A673 (cell line): Measurements from ENCODE around the gene LRP1B. TPM values are rescaled to one million over a fixed set of nuclear protein-coding genes. Genes with fewer than 3 reads are reported as not detected.

Source experiments
- BruUV-seq: library from RNA; stranded (reverse); fragments of 400-500 nt; replicated peaks from 2 replicates; lab custom pipeline; 2021; lab: Mats Ljungman, UMichigan
- CTCF ChIA-PET: fragments of 300-600 bp; sonication (Branson Sonifier 250); formaldehyde crosslinking; loops from one replicate; lab custom pipeline; 2022; ENCODE audit warnings: antibody characterized with exemption; lab: Charles Lee
- POLR2A ChIA-PET: fragments of 300-600 bp; sonication (Branson Sonifier 250); formaldehyde crosslinking; loops from one replicate; lab custom pipeline; 2022; ENCODE audit warnings: antibody characterized with exemption; ENCODE audit not compliant: low non-redundant PET; lab: Charles Lee
- DNase-seq: peaks from one replicate; pipeline ENCODE4 v3.0.0-alpha.2; 2015; ENCODE audit warnings: low spot score
- H3K27ac ChIP-seq: fragments of 200-600 bp; sonication (generic); 2 replicates; pipeline ENCODE4 v1.5.1; 2016; ENCODE audit warnings: mixed run types, low read depth, mild to moderate bottlenecking, mixed read lengths, antibody characterized with exemption, low read length; ENCODE audit not compliant: poor library complexity, severe bottlenecking
- H3K27me3 ChIP-seq: fragments of 200-600 bp; sonication (generic); replicated peaks from 2 replicates; pipeline ENCODE4 v1.6.1; 2017; ENCODE audit warnings: mixed run types, low read depth, mild to moderate bottlenecking, mixed read lengths, antibody characterized with exemption, low read length; ENCODE audit not compliant: insufficient read depth, poor library complexity
- H3K36me3 ChIP-seq: fragments of 200-600 bp; sonication (generic); 2 replicates; pipeline ENCODE4 v1.6.1; 2016; ENCODE audit warnings: mixed run types, mild to moderate bottlenecking, mixed read lengths, antibody characterized with exemption, low read length; ENCODE audit not compliant: insufficient read depth, poor library complexity, severe bottlenecking
- H3K4me1 ChIP-seq: fragments of 200-600 bp; sonication (generic); 2 replicates; pipeline ENCODE4 v1.6.1; 2017; ENCODE audit warnings: mixed run types, mild to moderate bottlenecking, mixed read lengths, antibody characterized with exemption, low read length; ENCODE audit not compliant: insufficient read depth, poor library complexity, severe bottlenecking
- H3K4me3 ChIP-seq: fragments of 200-600 bp; sonication (generic); 2 replicates; pipeline ENCODE4 v1.5.1; 2016; ENCODE audit warnings: low read depth, mixed run types, mild to moderate bottlenecking, mixed read lengths, low read length; ENCODE audit not compliant: poor library complexity, severe bottlenecking
- H3K9me3 ChIP-seq: fragments of 200-600 bp; sonication (generic); 2 replicates; pipeline ENCODE4 v1.6.1; 2016; ENCODE audit warnings: mixed run types, low read depth, mild to moderate bottlenecking, mixed read lengths, antibody characterized with exemption, low read length; ENCODE audit not compliant: poor library complexity, severe bottlenecking
- CTCF ChIP-seq: fragments of 300-800, 200-600 bp; sonication (generic); conservative IDR thresholded peaks from 2 replicates; pipeline ENCODE4 v1.5.1; 2017; ENCODE audit warnings: low read depth, mild to moderate bottlenecking, antibody characterized with exemption, low read length, moderate library complexity, mixed read lengths
- EZH2 ChIP-seq: fragments of 200-600 bp; sonication (generic); IDR thresholded peaks from 2 replicates; pipeline ENCODE4 v1.6.1; 2017; ENCODE audit warnings: borderline replicate concordance, low read depth, mild to moderate bottlenecking, mixed read lengths, antibody characterized with exemption, low read length; ENCODE audit not compliant: poor library complexity, severe bottlenecking
- intact Hi-C: fragments of 100-400 bp; cut with micrococcal nuclease; formaldehyde crosslinking; loops from one replicate; pipeline ENCODE4 v1.10.0; 2022; ENCODE audit not compliant: unreplicated experiment
- total RNA-seq: library from RNA; stranded (reverse); gene quantifications from 2 replicates; pipeline ENCODE4 v1.2.3, GENCODE V29; 2021

Gene LRP1B
- total RNA-seq, 1 experiment from 2014 or later: 9.9 TPM

GRCh38 chr2:142076317-142076716, 54.5 kb downstream of the LRP1B start:
- POLR2A ChIA-PET: no interaction called here
- Histone ChIP-seq H3K9me3 (no peaks in the 10 kb centered on the region), H3K27me3 (no peaks in the 10 kb centered on the region), H3K4me3 (no peak overlapping the region), H3K4me1 (no peaks in the 10 kb centered on the region), H3K36me3 (no peaks in the 10 kb centered on the region), H3K27ac (no peak overlapping the region)
- CTCF ChIA-PET: no interaction called here
- DNase-seq: no peak
- BruUV-seq: no TSS peak
- TF ChIP-seq EZH2: no peak
- TF ChIP-seq CTCF: no peak
- intact Hi-C loops: no loop called here

DNA sequence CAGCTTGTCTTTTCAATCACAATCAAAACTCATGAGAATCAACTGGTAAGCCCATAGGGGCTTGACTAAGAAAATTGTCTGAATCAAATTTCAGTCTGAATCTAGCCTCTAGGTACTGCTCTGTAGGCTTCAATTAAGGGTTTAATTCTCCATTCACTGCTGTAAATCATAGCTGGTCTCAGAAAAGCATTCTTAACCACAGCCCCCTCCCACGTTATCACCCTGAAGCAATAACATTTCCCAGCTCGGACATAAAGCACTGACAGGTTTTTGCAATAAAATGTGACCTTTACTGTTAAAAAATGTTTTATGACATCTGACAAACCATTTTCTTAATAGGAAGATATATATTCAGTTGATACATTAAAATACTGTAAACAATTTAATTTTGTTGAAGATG, 55.0 kb downstream of the LRP1B start:
- no peaks in the 10 kb centered on the region for H3K4me1 ChIP-seq
- H3K27ac ChIP-seq: no peak overlapping the region
- DNase-seq: no peak
- H3K9me3 ChIP-seq: no peaks in the 10 kb centered on the region
- ChIA-PET CTCF (no interaction called here), POLR2A (no interaction called here)
- TF ChIP-seq EZH2 (no peak), CTCF (no peak)
- intact Hi-C loops: no loop called here
- H3K27me3 ChIP-seq: no peaks in the 10 kb centered on the region
- H3K36me3 ChIP-seq: no peaks in the 10 kb centered on the region
- H3K4me3 ChIP-seq: no peak overlapping the region
- no TSS peak for BruUV-seq

GRCh38 chr2:142069251-142069888, 61.4 kb downstream of the LRP1B start:
- no TSS peak for BruUV-seq
- POLR2A ChIA-PET: no interaction called here

More at GRCh38 chr2:142069251-142069888, 61.4 kb downstream of the LRP1B start:
- Histone ChIP-seq H3K27me3 (no peaks in the 10 kb centered on the region), H3K4me1 (peaks cover 19% of the 10 kb centered on the region), H3K4me3 (no peak overlapping the region), H3K9me3 (no peaks in the 10 kb centered on the region), H3K36me3 (no peaks in the 10 kb centered on the region), H3K27ac (no peak overlapping the region)
- TF ChIP-seq CTCF: no peak
- no peak for TF ChIP-seq EZH2
- CTCF ChIA-PET: no interaction called here
- intact Hi-C loops: no loop called here
- no peak for DNase-seq
